SH-SY5Y (cell line): Measurements from ENCODE around the gene LMNB1.

Experiments used
- GATA2 ChIP-seq: IDR thresholded peaks from 2 replicates; pipeline ENCODE4 v1.6.1; 2011; ENCODE audit warnings: mild to moderate bottlenecking, low read depth, low read length
- GATA3 ChIP-seq: IDR thresholded peaks from 2 replicates; pipeline ENCODE4 v1.6.1; 2011; ENCODE audit warnings: low read depth, mild to moderate bottlenecking, low read length, moderate library complexity

GRCh38 chr5:126847456-126847820 lies 70.5 kb downstream of the LMNB1 start:
- TF ChIP-seq GATA3 = no peak
- TF ChIP-seq GATA2 = no peak
